ENCODE measurements around the gene ADAMTS13. TPM values are rescaled to one million over a fixed set of nuclear protein-coding genes. Genes with fewer than 3 reads are reported as not detected.

ADAMTS13 gene
- polyA plus RNA-seq, 1 donor from 2014 or later: 13.5 TPM

GRCh38 chr9:133495327-133496293 lies 73.4 kb downstream of the ADAMTS13 start:
- TF ChIP-seq SMC3 (conservative IDR thresholded peaks at IDR 0.05; ENCODE audit: poor library complexity): no peak
- H3K9ac ChIP-seq (ENCODE audit: low read length): no peak overlapping the region
- no peaks in the 10 kb centered on the region for H3K79me2 ChIP-seq (replicated peaks; ENCODE audit: insufficient read depth, low read length)
- no peaks in the 10 kb centered on the region for H3K9me3 ChIP-seq (ENCODE audit: low read length)
- no peak overlapping the region for H3K4me3 ChIP-seq (ENCODE audit: low read length)
- H3K4me2 ChIP-seq (ENCODE audit: low read length): no peak overlapping the region
- no peaks in the 10 kb centered on the region for H4K20me1 ChIP-seq (ENCODE audit: insufficient read depth)
- H2AFZ ChIP-seq (ENCODE audit: low read depth, low read length): no peak overlapping the region
- no peak overlapping the region for H3K27ac ChIP-seq (ENCODE audit: low read length)
- no peaks in the 10 kb centered on the region for H3K36me3 ChIP-seq (ENCODE audit: insufficient read depth, low read length)
- H3K9me2 ChIP-seq (ENCODE audit: insufficient read depth, low read length): no peaks in the 10 kb centered on the region
- H3K27me3 ChIP-seq (ENCODE audit: insufficient read depth, low read depth, low read length): no peaks in the 10 kb centered on the region
- H3F3A ChIP-seq (ENCODE audit: insufficient read depth, low read length, poor library complexity, severe bottlenecking): no peaks in the 10 kb centered on the region

DNA sequence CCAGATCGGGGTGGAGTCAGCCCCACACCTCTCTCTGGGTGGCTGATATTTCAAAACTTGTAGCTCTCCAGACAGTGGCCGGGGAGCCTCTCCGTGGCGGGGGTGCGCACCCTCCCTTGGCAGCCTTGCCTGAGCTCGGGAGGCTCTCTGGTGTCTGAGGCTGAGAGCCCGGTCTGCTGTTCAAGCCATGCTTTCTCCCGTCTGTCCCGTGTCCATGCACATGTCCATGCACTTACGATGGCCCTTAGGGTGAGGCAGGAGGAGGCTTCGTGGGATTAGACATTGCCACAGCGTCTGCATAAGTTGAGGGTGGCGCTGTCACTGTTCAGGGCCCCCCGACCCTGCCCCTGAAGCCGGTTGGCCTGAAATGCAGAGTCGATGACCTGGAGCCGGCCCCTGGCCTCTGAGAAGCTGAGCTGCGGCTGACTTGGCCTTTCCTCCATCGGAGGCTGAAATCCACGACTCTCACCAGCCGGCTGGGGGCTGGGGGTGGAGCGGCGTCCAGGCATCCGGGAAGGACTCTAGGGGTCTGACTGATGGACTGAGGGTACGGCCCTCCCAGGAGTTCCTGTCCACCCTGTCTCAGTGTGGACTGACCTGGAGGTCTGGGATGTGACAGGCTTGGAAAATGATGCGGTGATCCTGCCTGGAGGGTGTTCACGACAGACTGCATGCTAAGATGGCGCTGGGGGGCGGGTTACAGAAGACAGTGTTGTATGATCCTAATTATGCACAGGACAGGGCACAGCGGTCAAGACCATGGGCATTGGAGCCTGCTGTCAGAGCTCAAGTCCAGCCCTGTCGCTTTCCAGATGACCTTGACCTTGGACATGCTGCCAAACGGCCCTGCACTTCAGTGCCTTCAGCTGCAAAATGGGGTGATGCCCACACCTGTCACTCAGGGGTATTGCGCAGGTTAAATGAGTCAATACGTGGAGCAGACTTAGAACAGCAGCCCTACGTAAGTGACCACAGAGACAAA lies 75.0 kb downstream of the ADAMTS13 start:
- Histone ChIP-seq H2AFZ (ENCODE audit: low read depth, low read length) (no peak overlapping the region), H3F3A (ENCODE audit: insufficient read depth, low read length, poor library complexity, severe bottlenecking) (no peaks in the 10 kb centered on the region), H4K20me1 (ENCODE audit: insufficient read depth) (no peaks in the 10 kb centered on the region), H3K4me2 (ENCODE audit: low read length) (no peak overlapping the region), H3K36me3 (ENCODE audit: insufficient read depth, low read length) (no peaks in the 10 kb centered on the region), H3K9me3 (ENCODE audit: low read length) (no peaks in the 10 kb centered on the region), H3K27ac (ENCODE audit: low read length) (no peak overlapping the region), H3K4me3 (ENCODE audit: low read length) (no peak overlapping the region), H3K27me3 (ENCODE audit: insufficient read depth, low read depth, low read length) (no peaks in the 10 kb centered on the region), H3K9me2 (ENCODE audit: insufficient read depth, low read length) (no peaks in the 10 kb centered on the region), H3K79me2 (replicated peaks; ENCODE audit: insufficient read depth, low read length) (no peaks in the 10 kb centered on the region), H3K9ac (ENCODE audit: low read length) (no peak overlapping the region)
- TF ChIP-seq REST (IDR thresholded peaks at IDR 0.05; ENCODE audit: borderline replicate concordance): no peak

DNA sequence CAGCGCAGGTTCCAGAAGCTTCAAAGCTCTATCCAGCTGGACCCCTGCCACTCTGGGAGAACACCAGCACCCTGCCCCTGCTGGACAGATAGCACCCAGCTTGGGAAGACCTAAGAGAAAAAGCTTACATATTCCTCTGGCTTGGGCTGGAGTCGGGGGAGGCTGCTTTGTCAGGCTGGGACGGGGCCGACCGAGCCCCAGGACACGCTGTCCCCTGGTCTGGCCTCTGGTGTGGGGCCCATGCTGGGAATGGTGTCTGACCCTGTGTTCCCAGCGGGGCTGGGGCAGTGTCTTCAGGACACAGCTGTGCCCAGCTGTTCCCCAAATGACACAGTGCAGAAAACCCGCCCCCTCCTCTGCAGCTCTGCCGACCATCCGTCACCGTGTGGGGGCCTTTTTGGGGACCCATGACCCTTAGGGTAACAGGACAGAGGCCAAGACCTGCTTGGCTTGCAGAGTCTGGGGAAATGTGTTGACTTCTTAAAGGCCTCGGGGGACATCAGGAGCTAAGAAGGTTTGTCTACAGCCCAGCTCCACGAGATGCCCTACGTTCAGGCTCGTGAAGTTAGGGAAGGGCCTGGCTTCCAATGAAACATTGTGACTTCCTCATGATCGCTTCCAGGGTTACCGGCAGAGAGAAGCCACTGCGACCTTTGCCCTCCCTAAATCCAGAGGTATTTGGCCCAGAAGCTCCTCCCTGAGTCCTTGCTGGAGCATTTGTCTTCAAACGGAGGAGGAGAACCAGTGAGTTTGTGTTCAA lies 77.1 kb downstream of the ADAMTS13 start:
- Histone ChIP-seq H3K36me3 (ENCODE audit: insufficient read depth, low read length) (no peaks in the 10 kb centered on the region), H3K27me3 (ENCODE audit: insufficient read depth, low read depth, low read length) (no peaks in the 10 kb centered on the region), H2AFZ (ENCODE audit: low read depth, low read length) (no peak overlapping the region), H3F3A (ENCODE audit: insufficient read depth, low read length, poor library complexity, severe bottlenecking) (no peaks in the 10 kb centered on the region), H3K4me2 (ENCODE audit: low read length) (no peak overlapping the region), H3K27ac (ENCODE audit: low read length) (no peak overlapping the region), H4K20me1 (ENCODE audit: insufficient read depth) (no peaks in the 10 kb centered on the region), H3K4me3 (ENCODE audit: low read length) (no peak overlapping the region), H3K79me2 (replicated peaks; ENCODE audit: insufficient read depth, low read length) (no peaks in the 10 kb centered on the region), H3K9ac (ENCODE audit: low read length) (no peak overlapping the region), H3K9me3 (ENCODE audit: low read length) (no peaks in the 10 kb centered on the region), H3K9me2 (ENCODE audit: insufficient read depth, low read length) (no peaks in the 10 kb centered on the region)
- TF ChIP-seq, protein P1, sequence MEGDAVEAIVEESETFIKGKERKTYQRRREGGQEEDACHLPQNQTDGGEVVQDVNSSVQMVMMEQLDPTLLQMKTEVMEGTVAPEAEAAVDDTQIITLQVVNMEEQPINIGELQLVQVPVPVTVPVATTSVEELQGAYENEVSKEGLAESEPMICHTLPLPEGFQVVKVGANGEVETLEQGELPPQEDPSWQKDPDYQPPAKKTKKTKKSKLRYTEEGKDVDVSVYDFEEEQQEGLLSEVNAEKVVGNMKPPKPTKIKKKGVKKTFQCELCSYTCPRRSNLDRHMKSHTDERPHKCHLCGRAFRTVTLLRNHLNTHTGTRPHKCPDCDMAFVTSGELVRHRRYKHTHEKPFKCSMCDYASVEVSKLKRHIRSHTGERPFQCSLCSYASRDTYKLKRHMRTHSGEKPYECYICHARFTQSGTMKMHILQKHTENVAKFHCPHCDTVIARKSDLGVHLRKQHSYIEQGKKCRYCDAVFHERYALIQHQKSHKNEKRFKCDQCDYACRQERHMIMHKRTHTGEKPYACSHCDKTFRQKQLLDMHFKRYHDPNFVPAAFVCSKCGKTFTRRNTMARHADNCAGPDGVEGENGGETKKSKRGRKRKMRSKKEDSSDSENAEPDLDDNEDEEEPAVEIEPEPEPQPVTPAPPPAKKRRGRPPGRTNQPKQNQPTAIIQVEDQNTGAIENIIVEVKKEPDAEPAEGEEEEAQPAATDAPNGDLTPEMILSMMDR (IDR thresholded peaks at IDR 0.05; ENCODE audit: poor library complexity, severe bottlenecking): no peak
- TF ChIP-seq TAF1 (IDR thresholded peaks at IDR 0.05; ENCODE audit: low read depth): no peak
- no peak for TF ChIP-seq SMC3 (conservative IDR thresholded peaks at IDR 0.05; ENCODE audit: poor library complexity)
- TF ChIP-seq REST (IDR thresholded peaks at IDR 0.05; ENCODE audit: borderline replicate concordance): no peak
- TF ChIP-seq EZH2 (IDR thresholded peaks at IDR 0.05; ENCODE audit: borderline replicate concordance, insufficient read depth, low read length, poor library complexity, severe bottlenecking): no peak
- no peak for TF ChIP-seq EP300 (conservative IDR thresholded peaks at IDR 0.05; ENCODE audit: poor library complexity, severe bottlenecking)
- no peak for TF ChIP-seq RAD21 (conservative IDR thresholded peaks at IDR 0.05)
- TF ChIP-seq MXI1 (conservative IDR thresholded peaks at IDR 0.05; ENCODE audit: poor library complexity, severe bottlenecking): no peak
- TF ChIP-seq POLR2AphosphoS5 (IDR thresholded peaks at IDR 0.05): no peak
